Measurements from ENCODE around the gene TMEM87B. TPM values are rescaled to one million over a fixed set of nuclear protein-coding genes. Genes with fewer than 3 reads are reported as not detected.

TMEM87B gene
- total and polyA plus RNA-seq, 2 of the 8 experiments (the other 6 are each of a cell fraction or from before 2014, with no cell fraction given): 7.2 to 9.0 TPM

DNA sequence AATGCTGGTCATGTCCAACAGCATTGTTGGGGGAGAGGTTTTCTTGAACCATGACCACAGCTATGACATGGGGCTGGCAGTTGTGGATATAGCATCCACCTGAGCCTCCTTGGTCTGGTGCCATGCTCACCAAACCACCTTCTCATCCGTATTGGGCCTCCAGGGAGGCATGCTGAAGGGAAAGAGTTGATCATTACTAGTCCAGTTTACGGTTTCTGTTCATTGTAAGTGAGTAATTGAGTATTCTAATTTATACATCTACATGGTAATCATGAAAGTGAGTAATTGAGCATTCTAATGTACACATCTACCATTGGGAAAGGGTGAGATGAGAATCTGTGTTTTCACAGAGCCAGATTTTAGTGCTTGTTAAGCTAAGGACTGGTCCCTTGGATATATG lies 6.8 kb downstream of the TMEM87B start:
- CTCF ChIA-PET (ENCODE audit: partially characterized antibody): no interaction called here
- Histone ChIP-seq H3K27me3 (replicated peaks in 1 of 4; ENCODE audit: control insufficient read depth in 3 of 4, extremely low read depth in 1 of 4, insufficient read depth in 3 of 4, low read length in 3 of 4) (no peaks in the 10 kb centered on the region), H3K9me3 (ENCODE audit: insufficient read depth in 2 of 2, low read depth in 1 of 2, low read length in 1 of 2) (no peaks in the 10 kb centered on the region), H3K79me1 (ENCODE audit: low read depth, low read length) (no peaks in the 10 kb centered on the region), H2BK5ac (ENCODE audit: low read depth, low read length) (no peak overlapping the region), H2BK15ac (ENCODE audit: low read length) (no peak overlapping the region), H3K36me3 (ENCODE audit: control insufficient read depth in 2 of 4, insufficient read depth in 4 of 4, low read length in 3 of 4) (peaks cover 0 to 7% (median 2%) of the 10 kb centered on the region in 4 experiments; a peak in 3 of 8 replicates), H3K23ac (ENCODE audit: insufficient read length) (no peak overlapping the region), H3K79me2 (ENCODE audit: control insufficient read depth in 1 of 2, insufficient read depth in 2 of 2, low read length in 2 of 2) (no peaks in the 10 kb centered on the region), H3K4me2 (ENCODE audit: insufficient read depth in 1 of 2, low read depth in 2 of 2, low read length in 2 of 2) (no peak overlapping the region), H2BK20ac (ENCODE audit: low read length) (no peak overlapping the region), H2BK120ac (replicated peaks; ENCODE audit: low read depth, low read length) (no peak overlapping the region), H3K56ac (replicated peaks; ENCODE audit: insufficient read length, low read depth, low read length) (no peak overlapping the region), H3K14ac (ENCODE audit: insufficient read length) (no peak overlapping the region), H4K5ac (ENCODE audit: insufficient read length, low read depth, low read length) (no peak overlapping the region), H2AK5ac (ENCODE audit: low read depth, low read length) (no peak overlapping the region), H4K8ac (ENCODE audit: extremely low read depth, insufficient read depth, low read length) (no peak overlapping the region), H3K4me1 (replicated peaks in 1 of 4; ENCODE audit: control insufficient read depth in 3 of 4, insufficient read depth in 4 of 4, low read length in 3 of 4) (no peaks in the 10 kb centered on the region), H3K9ac (replicated peaks in 1 of 4; ENCODE audit: extremely low read depth in 1 of 4, low read depth in 3 of 4, low read length in 3 of 4) (no peak overlapping the region), H3K27ac (ENCODE audit: low read depth, low read length) (no peak overlapping the region), H4K91ac (replicated peaks; ENCODE audit: insufficient read length, low read length) (no peak overlapping the region), H3K4ac (replicated peaks; ENCODE audit: insufficient read length, low read depth, low read length) (no peak overlapping the region), H3K23me2 (ENCODE audit: low read depth, low read length) (no peaks in the 10 kb centered on the region), H2AFZ (ENCODE audit: low read length) (no peak overlapping the region), H3K18ac (ENCODE audit: extremely low read depth, low read length) (no peak overlapping the region), H3K4me3 (ENCODE audit: extremely low read depth in 1 of 4, insufficient read depth in 2 of 4, low read depth in 3 of 4, low read length in 4 of 4) (no peak overlapping the region), H2BK12ac (ENCODE audit: low read depth, low read length) (no peak overlapping the region), H4K20me1 (replicated peaks in 1 of 2; ENCODE audit: control insufficient read depth in 1 of 2, insufficient read depth in 2 of 2, low read length in 2 of 2) (peaks cover 2% of the 10 kb centered on the region in 2 experiments)
- POLR2A ChIA-PET (ENCODE audit: partially characterized antibody): no interaction called here
- 87% methylated on average over 2 of the region's 2 CpGs; no CpG with 5 or more reads in 1 of the 2 experiments for WGBS, 2 experiments (ENCODE audit: extremely low coverage in 1 of 2, insufficient coverage in 1 of 2, insufficient read length in 1 of 2, insufficient replicate concordance in 2 of 2, low coverage in 1 of 2, low lambda C conversion rate in 2 of 2, missing lambda C conversion rate in 1 of 2)
- DNase-seq (ENCODE audit: low read depth in 1 of 2, low spot score in 2 of 2): no peak
- no peak for FAIRE-seq
- no peak for TF ChIP-seq KDM4A (IDR thresholded peaks at IDR 0.05; ENCODE audit: low read depth, low read length, severe bottlenecking)
- no peak for TF ChIP-seq GTF2F1 (IDR thresholded peaks at IDR 0.05; ENCODE audit: borderline replicate concordance, low read depth, low read length)
- TF ChIP-seq KDM1A (IDR thresholded peaks at IDR 0.05; ENCODE audit: borderline replicate concordance, low read length): no peak
- TF ChIP-seq, protein P1, sequence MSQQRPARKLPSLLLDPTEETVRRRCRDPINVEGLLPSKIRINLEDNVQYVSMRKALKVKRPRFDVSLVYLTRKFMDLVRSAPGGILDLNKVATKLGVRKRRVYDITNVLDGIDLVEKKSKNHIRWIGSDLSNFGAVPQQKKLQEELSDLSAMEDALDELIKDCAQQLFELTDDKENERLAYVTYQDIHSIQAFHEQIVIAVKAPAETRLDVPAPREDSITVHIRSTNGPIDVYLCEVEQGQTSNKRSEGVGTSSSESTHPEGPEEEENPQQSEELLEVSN (IDR thresholded peaks at IDR 0.05): no peak
- no peak for TF ChIP-seq CREB1 (IDR thresholded peaks at IDR 0.05)
- TF ChIP-seq TAF7 (optimal IDR thresholded peaks at IDR 0.05; ENCODE audit: borderline replicate concordance, low read depth, low read length): no peak
- TF ChIP-seq SIX5 (IDR thresholded peaks at IDR 0.05; ENCODE audit: low read depth, low read length): no peak

All from H1 (cell line).